Peyer's patch (tissue), 4 donors: ENCODE measurements around the gene RAB28.

ENCODE experiments used
- POLR2A ChIP-seq, 2 donors: fragments of 450-650 bp; IDR thresholded peaks; one replicate each; pipeline ENCODE4 v1.5.1; 2017; ENCODE audit warnings: antibody characterized with exemption in 2 of 2, mild to moderate bottlenecking in 2 of 2, moderate library complexity in 2 of 2
- TF ChIP-seq, protein P1 (sequence below), 6 experiments: fragments of 450-650 bp in 4 of 6; fragments of 200-600 bp in 2 of 6; sonication (generic) in 1 of 6; IDR thresholded peaks; one replicate each; pipeline ENCODE4 v1.5.1; 2017 to 2019; ENCODE audit warnings: antibody characterized with exemption in 6 of 6, mild to moderate bottlenecking in 3 of 6, moderate library complexity in 1 of 6

DNA sequence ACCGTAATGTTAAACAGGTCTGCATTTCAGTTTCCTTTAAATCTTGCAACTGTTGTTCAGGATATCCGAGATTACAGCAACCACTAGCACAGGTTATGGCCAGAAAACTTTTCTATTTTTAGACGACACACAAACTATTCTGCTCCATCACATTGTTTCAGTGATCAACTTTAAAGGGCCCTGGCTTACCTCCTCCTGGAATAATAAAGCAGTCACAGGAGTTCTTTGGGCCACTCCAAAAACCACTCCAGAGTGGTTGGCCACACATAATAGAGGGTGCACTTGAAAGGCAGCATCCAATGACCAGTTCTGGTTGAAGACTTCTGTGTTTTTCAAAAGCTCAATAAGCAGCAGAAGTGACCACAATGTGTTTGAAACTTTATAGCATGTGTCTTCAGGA is 118.9 kb downstream of the RAB28 start:
- TF ChIP-seq, protein P1, sequence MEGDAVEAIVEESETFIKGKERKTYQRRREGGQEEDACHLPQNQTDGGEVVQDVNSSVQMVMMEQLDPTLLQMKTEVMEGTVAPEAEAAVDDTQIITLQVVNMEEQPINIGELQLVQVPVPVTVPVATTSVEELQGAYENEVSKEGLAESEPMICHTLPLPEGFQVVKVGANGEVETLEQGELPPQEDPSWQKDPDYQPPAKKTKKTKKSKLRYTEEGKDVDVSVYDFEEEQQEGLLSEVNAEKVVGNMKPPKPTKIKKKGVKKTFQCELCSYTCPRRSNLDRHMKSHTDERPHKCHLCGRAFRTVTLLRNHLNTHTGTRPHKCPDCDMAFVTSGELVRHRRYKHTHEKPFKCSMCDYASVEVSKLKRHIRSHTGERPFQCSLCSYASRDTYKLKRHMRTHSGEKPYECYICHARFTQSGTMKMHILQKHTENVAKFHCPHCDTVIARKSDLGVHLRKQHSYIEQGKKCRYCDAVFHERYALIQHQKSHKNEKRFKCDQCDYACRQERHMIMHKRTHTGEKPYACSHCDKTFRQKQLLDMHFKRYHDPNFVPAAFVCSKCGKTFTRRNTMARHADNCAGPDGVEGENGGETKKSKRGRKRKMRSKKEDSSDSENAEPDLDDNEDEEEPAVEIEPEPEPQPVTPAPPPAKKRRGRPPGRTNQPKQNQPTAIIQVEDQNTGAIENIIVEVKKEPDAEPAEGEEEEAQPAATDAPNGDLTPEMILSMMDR (IDR thresholded peaks at IDR 0.05) = no peak
- TF ChIP-seq POLR2A (IDR thresholded peaks at IDR 0.05) = no peak
